Measurements from ENCODE around the gene OTOP2.

GRCh38 chr17:74975943-74976342 lies 51.9 kb downstream of the OTOP2 start:
- TF ChIP-seq NFIC (IDR thresholded peaks at IDR 0.05; ENCODE audit: low read depth, low read length) (no peak), POLR2A (IDR thresholded peaks at IDR 0.05; ENCODE audit: low read depth, low read length) (no peak), NR2C2 (IDR thresholded peaks at IDR 0.05; ENCODE audit: borderline replicate concordance, control insufficient read depth, insufficient read length, low read depth) (no peak), BCL3 (IDR thresholded peaks at IDR 0.05; ENCODE audit: borderline replicate concordance, insufficient read depth, low read depth, low read length, poor library complexity, severe bottlenecking) (no peak), POLR2AphosphoS5 (IDR thresholded peaks at IDR 0.05; ENCODE audit: low read length) (no peak), NR2F1 (conservative IDR thresholded peaks at IDR 0.05) (no peak), CTCF (IDR thresholded peaks at IDR 0.05 in 2 of 3, conservative IDR thresholded peaks at IDR 0.05 in 1 of 3; ENCODE audit: control insufficient read depth in 2 of 3, extremely low read depth in 1 of 3, insufficient read depth in 1 of 3, low read depth in 3 of 3, low read length in 3 of 3) (no peak), HDAC2 (IDR thresholded peaks at IDR 0.05) (no peak), EP300 (IDR thresholded peaks at IDR 0.05; ENCODE audit: borderline replicate concordance in 1 of 2, control insufficient read depth in 1 of 2, low read depth in 2 of 2, low read length in 2 of 2) (no peak), EZH2 (IDR thresholded peaks at IDR 0.05; ENCODE audit: borderline replicate concordance, control insufficient read depth, low read depth, low read length) (no peak), ZBED1 (IDR thresholded peaks at IDR 0.05; ENCODE audit: borderline replicate concordance) (no peak), REST (IDR thresholded peaks at IDR 0.05; ENCODE audit: low read depth, low read length) (no peak)

All from GM12878 (cell line).